SK-N-SH (cell line): ENCODE data around the gene SCRN1. TPM values are rescaled to one million over a fixed set of nuclear protein-coding genes. Genes with fewer than 3 reads are reported as not detected.

Experiments used
- CTCF ChIA-PET: fragments of 300-600, 350-600 bp; formaldehyde crosslinking; extraction: SDS; loops from one replicate; lab custom pipeline; 2021; lab: Yijun Ruan, JAX
- POLR2A ChIA-PET: fragments of 350-600 bp; sonication (Branson Sonifier 250); formaldehyde crosslinking; extraction: SDS; loops from one replicate; lab custom pipeline; 2020; ENCODE audit warnings: antibody characterized with exemption, inconsistent platforms; lab: Yijun Ruan, JAX
- DNase-seq: peaks from one replicate; pipeline ENCODE4 v3.0.0; 2012
- H2AFZ ChIP-seq: fragments of 200-600 bp; sonication (generic); 2 replicates; pipeline ENCODE4 v1.8.1; 2016; ENCODE audit warnings: antibody characterized with exemption, mild to moderate bottlenecking, low read depth
- H3F3A ChIP-seq: fragments of 200-600 bp; sonication (generic); replicated peaks from 2 replicates; pipeline ENCODE3; 2016; ENCODE audit warnings: antibody characterized with exemption, mild to moderate bottlenecking; ENCODE audit not compliant: insufficient read depth
- H3K27ac ChIP-seq, 2 experiments: fragments of 200-500 bp in 1 of 2; fragments of 200-600 bp in 1 of 2; sonication (Bioruptor generic) in 1 of 2; sonication (generic), shearing (Covaris generic) in 1 of 2; 2 replicates each; pipeline versions ENCODE4 v1.5.1 to v1.6.1; 2014 to 2016; ENCODE audit warnings: low read depth in 2 of 2, inconsistent platforms in 1 of 2, low read length in 1 of 2, mild to moderate bottlenecking in 1 of 2, mixed read lengths in 1 of 2
- H3K27me3 ChIP-seq: fragments of 200-600 bp; sonication (generic), shearing (Covaris generic); 2 replicates; pipeline ENCODE4 v1.6.1; 2016; ENCODE audit warnings: mixed run types; ENCODE audit not compliant: insufficient read depth
- H3K36me3 ChIP-seq, 2 experiments: fragments of 200-500 bp in 1 of 2; fragments of 200-600 bp in 1 of 2; sonication (Bioruptor generic) in 1 of 2; sonication (generic) in 1 of 2; replicated peaks in 1 of 2; 2 replicates each; pipeline versions ENCODE3 to v1.5.1; 2014 to 2016; ENCODE audit warnings: low read length in 1 of 2, mild to moderate bottlenecking in 1 of 2; ENCODE audit not compliant: insufficient read depth in 2 of 2, control insufficient read depth in 1 of 2
- H3K4me1 ChIP-seq, 2 experiments: fragments of 200-500 bp in 1 of 2; fragments of 200-600 bp in 1 of 2; sonication (Bioruptor generic) in 1 of 2; sonication (generic), shearing (Covaris generic) in 1 of 2; 2 replicates each; pipeline versions ENCODE4 v1.5.1 to v1.6.1; 2014 to 2016; ENCODE audit warnings: low read depth in 1 of 2, low read length in 1 of 2, mixed run types in 1 of 2; ENCODE audit not compliant: insufficient read depth in 2 of 2, control insufficient read depth in 1 of 2
- H3K4me2 ChIP-seq: fragments of 200-600 bp; sonication (generic), shearing (Covaris generic); 2 replicates; pipeline ENCODE4 v1.6.1; 2017; ENCODE audit warnings: mixed run types
- H3K4me3 ChIP-seq, 2 experiments: fragments of 200-500 bp in 1 of 2; fragments of 200-600 bp in 1 of 2; sonication (Bioruptor generic) in 1 of 2; sonication (generic), shearing (Covaris generic) in 1 of 2; 2 replicates each; pipeline versions ENCODE4 v1.5.1 to v1.8.1; 2014 to 2016; ENCODE audit warnings: low read depth in 2 of 2, inconsistent platforms in 1 of 2, low read length in 1 of 2, mild to moderate bottlenecking in 1 of 2, mixed read lengths in 1 of 2, moderate library complexity in 1 of 2
- H3K79me2 ChIP-seq: fragments of 200-600 bp; sonication (generic); 2 replicates; pipeline ENCODE4 v1.8.1; 2017; ENCODE audit warnings: mild to moderate bottlenecking; ENCODE audit not compliant: insufficient read depth
- H3K9ac ChIP-seq: fragments of 200-600 bp; sonication (generic); 2 replicates; pipeline ENCODE4 v1.6.1; 2017; ENCODE audit warnings: mixed run types
- H3K9me2 ChIP-seq: fragments of 200-600 bp; sonication (generic); 2 replicates; pipeline ENCODE4 v1.6.1; 2017; ENCODE audit warnings: mixed run types
- H3K9me3 ChIP-seq: fragments of 200-600 bp; sonication (generic); 2 replicates; pipeline ENCODE4 v1.6.1; 2017; ENCODE audit warnings: mixed run types, mild to moderate bottlenecking, moderate library complexity
- H4K20me1 ChIP-seq: fragments of 200-600 bp; sonication (generic); 2 replicates; pipeline ENCODE4 v1.6.1; 2017; ENCODE audit warnings: mild to moderate bottlenecking, mixed run types; ENCODE audit not compliant: insufficient read depth
- ELF1 ChIP-seq: IDR thresholded peaks from 2 replicates; pipeline ENCODE4 v1.4.0; 2012
- EP300 ChIP-seq, 2 experiments: IDR thresholded peaks; 2 replicates each; pipeline versions ENCODE4 v1.4.0 to v1.6.1; 2012; ENCODE audit warnings: borderline replicate concordance in 1 of 2, low read depth in 1 of 2, low read length in 1 of 2
- FOXJ3 ChIP-seq: sonication (generic); formaldehyde crosslinking; IDR thresholded peaks from 2 replicates; pipeline ENCODE4 v1.5.1; 2020; ENCODE audit warnings: mild to moderate bottlenecking, missing genetic modification reagents
- NFIC ChIP-seq: IDR thresholded peaks from 2 replicates; pipeline ENCODE4 v1.4.0; 2012; ENCODE audit warnings: borderline replicate concordance
- POLR2AphosphoS5 ChIP-seq: IDR thresholded peaks from 2 replicates; pipeline ENCODE4 v1.6.1; 2012; ENCODE audit warnings: low read depth, low read length
- RFX5 ChIP-seq: IDR thresholded peaks from 2 replicates; pipeline ENCODE4 v1.6.1; 2012; ENCODE audit warnings: mild to moderate bottlenecking, improper control_type of control experiment, low read length
- SMC3 ChIP-seq: IDR thresholded peaks from 2 replicates; pipeline ENCODE4 v1.6.1; 2012; ENCODE audit warnings: low read depth, low read length, improper control_type of control experiment
- TEAD4 ChIP-seq: IDR thresholded peaks from 2 replicates; pipeline ENCODE4 v1.4.0; 2012; ENCODE audit warnings: mild to moderate bottlenecking, borderline replicate concordance; ENCODE audit not compliant: insufficient read depth
- WGBS: methylation state at CpG from one replicate; pipeline ENCODE4 v1.1.6; 2017; ENCODE audit warnings: low lambda C conversion rate; 5-methylcytosine and 5-hydroxymethylcytosine counted together
- polyA plus RNA-seq, 3 experiments: library from polyadenylated mRNA; depleted of rRNA; stranded (reverse); fragments of >200 nt; gene quantifications; 2 replicates each; pipeline ENCODE4 v1.2.3, GENCODE V29; 2012
- small RNA-seq, 7 experiments: library from RNA; depleted of rRNA; stranded (forward); fragments of <200 nt; gene quantifications; one replicate each; pipeline ENCODE3, GENCODE V24; 2012
- TF ChIP-seq, protein P1 (sequence below): IDR thresholded peaks from 2 replicates; pipeline ENCODE4; 2012

Gene SCRN1
- polyA plus RNA-seq, 1 of the 3 experiments (the other 2 are of a cell fraction), result 64.3 TPM

DNA sequence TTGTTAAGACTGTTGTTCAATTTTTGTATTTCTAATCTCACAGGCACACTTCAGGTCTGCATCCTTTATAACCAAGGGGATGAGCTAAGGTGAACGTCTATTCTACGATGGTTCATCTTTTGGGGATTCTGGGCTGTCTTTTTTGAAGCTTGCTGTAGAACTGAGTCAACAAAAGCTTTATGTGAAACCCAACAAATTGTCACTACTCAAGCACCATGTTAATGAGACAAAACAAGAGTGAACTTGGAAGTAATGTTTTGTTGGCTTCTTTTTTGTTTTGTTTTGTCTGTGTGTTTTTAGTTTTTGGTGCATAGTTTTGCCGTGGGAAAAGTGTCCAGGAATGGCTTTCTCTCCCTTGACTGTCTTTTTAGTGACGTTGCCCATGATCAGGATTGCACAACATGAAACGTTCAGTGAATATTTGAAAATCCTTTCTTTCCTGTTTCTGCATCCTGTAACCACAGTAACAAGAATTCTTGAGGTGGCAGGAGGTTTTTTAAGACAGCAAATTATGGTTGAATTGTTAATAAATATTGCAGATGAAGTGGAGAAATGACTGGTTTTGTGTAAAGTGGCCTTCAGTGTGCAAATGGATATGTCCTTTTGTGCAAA, 117.7 kb downstream of the SCRN1 start:
- Histone ChIP-seq H3K9me3 (no peaks in the 10 kb centered on the region), H3K27me3 (no peaks in the 10 kb centered on the region), H3K4me3 (no peak overlapping the region), H3F3A (no peaks in the 10 kb centered on the region), H3K27ac (no peak overlapping the region), H3K9me2 (no peaks in the 10 kb centered on the region), H3K4me1 (peaks cover 3 to 6% of the 10 kb centered on the region in 2 experiments; a peak in 2 of 4 replicates), H3K9ac (no peak overlapping the region), H3K4me2 (no peak overlapping the region), H4K20me1 (no peaks in the 10 kb centered on the region), H3K79me2 (no peaks in the 10 kb centered on the region), H2AFZ (no peak overlapping the region), H3K36me3 (no peaks in the 10 kb centered on the region)
- POLR2A ChIA-PET, result no interaction called here
- 39% methylated on average over 5 of the region's 5 CpGs for WGBS
- DNase-seq, result no peak
- CTCF ChIA-PET, result interaction anchor here (12.0 kb wide), 1 partner anchor 49 kb away, joined by 365 read pairs; no protein-coding TSS in a partner anchor
- TF ChIP-seq SMC3 (no peak), EP300 (IDR thresholded peaks at IDR 0.05; ENCODE audit: borderline replicate concordance in 1 of 2, low read depth in 1 of 2, low read length in 1 of 2) (no peak), TEAD4 (no peak), POLR2AphosphoS5 (no peak), NFIC (no peak), ELF1 (no peak), RFX5 (no peak), FOXJ3 (no peak)
- TF ChIP-seq, protein P1, sequence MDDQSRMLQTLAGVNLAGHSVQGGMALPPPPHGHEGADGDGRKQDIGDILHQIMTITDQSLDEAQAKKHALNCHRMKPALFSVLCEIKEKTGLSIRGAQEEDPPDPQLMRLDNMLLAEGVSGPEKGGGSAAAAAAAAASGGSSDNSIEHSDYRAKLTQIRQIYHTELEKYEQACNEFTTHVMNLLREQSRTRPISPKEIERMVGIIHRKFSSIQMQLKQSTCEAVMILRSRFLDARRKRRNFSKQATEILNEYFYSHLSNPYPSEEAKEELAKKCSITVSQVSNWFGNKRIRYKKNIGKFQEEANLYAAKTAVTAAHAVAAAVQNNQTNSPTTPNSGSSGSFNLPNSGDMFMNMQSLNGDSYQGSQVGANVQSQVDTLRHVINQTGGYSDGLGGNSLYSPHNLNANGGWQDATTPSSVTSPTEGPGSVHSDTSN, result no peak

Small RNA genes within 50 kb of the gene (small RNA-seq; reads per million reads assigned to genes)
- 0 reads per million in 7 experiments for gene RF01210

Other genes starting within 250 kb of the SCRN1 start
- gene WIPF3, start 183.3 kb downstream of the SCRN1 start, polyA plus RNA-seq (2012; rRNA removed), result 0.02 TPM in 2 replicates
- gene FKBP14, start 36.9 kb upstream of the SCRN1 start, polyA plus RNA-seq (2012; rRNA removed), result 15.7 and 24.4 TPM in 2 replicates
- 4.9 and 6.1 TPM in 2 replicates for gene PLEKHA8, start 38.6 kb upstream of the SCRN1 start, polyA plus RNA-seq (2012; rRNA removed)
- 9.0 and 12.9 TPM in 2 replicates for gene MTURN, start 145.2 kb upstream of the SCRN1 start, polyA plus RNA-seq (2012; rRNA removed)